ENCODE results near the gene FIZ1. TPM values are rescaled to one million over a fixed set of nuclear protein-coding genes. Genes with fewer than 3 reads are reported as not detected.
"Not testable (repeated sequence)": the region's sequence is repeated elsewhere in the genome, so short reads cannot be mapped to it uniquely, and the experiment has no call there.

Gene FIZ1
- total RNA-seq, 1 experiment from 2014 or later: 21.5 TPM

DNA sequence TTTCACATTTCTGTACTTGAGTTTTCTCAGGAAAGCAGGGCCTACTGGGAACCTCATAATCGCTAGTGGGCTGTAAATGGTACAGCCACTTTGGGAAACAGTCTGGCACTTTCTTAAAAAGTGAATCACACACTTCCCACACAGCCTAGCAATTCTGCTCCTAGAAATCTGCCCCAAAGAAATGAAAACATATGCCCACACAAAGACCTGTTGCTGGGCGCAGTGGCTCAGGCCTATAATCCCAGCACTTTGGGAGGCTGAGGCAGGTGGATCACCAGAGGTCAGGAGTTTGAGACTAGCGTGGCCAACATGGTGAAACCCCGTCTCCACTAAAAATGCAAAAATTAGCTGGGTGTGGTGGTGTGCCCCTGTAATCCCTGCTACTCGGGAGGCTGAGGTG, 29.8 kb downstream of the FIZ1 start:
- not testable (repeated sequence) for H3K4ac ChIP-seq (ENCODE audit: low read depth, low read length); H2BK120ac ChIP-seq (ENCODE audit: low read depth, low read length, poor library complexity, severe bottlenecking); H3K27ac ChIP-seq (ENCODE audit: insufficient read length, low read depth, low read length); H3K14ac ChIP-seq (ENCODE audit: insufficient read depth, low read length); H3K4me1 Mint-ChIP-seq; H3K56ac ChIP-seq (ENCODE audit: insufficient read length, low read depth, low read length); H3K9me3 Mint-ChIP-seq; H3K27ac Mint-ChIP-seq; H4K91ac ChIP-seq (ENCODE audit: insufficient read length, low read depth, low read length); H3K27me3 ChIP-seq (ENCODE audit: insufficient read depth, low read length); H3K79me1 ChIP-seq (ENCODE audit: insufficient read depth, low read depth, low read length, poor library complexity, severe bottlenecking); H3K18ac ChIP-seq (ENCODE audit: insufficient read length, low read depth, low read length); H3K4me2 ChIP-seq (ENCODE audit: insufficient read depth, insufficient read length, low read length); H4K8ac ChIP-seq (replicated peaks; ENCODE audit: insufficient read length, low read depth, low read length); H3K36me3 Mint-ChIP-seq (ENCODE audit: insufficient read depth in 1 of 3, low read depth in 3 of 3); H2BK15ac ChIP-seq (ENCODE audit: low read depth, low read length); H3K4me3 Mint-ChIP-seq; H3K9ac ChIP-seq (ENCODE audit: extremely low read depth, insufficient read length, low read length); H3T11ph ChIP-seq (ENCODE audit: low read length); H2AFZ ChIP-seq (ENCODE audit: low read length); H2BK20ac ChIP-seq (ENCODE audit: low read depth, low read length, poor library complexity, severe bottlenecking); H3K9me3 ChIP-seq (ENCODE audit: control insufficient read depth, low read depth, low read length); H4K20me1 ChIP-seq (ENCODE audit: control insufficient read depth, insufficient read depth, insufficient read length); H3K79me2 ChIP-seq (ENCODE audit: insufficient read depth, low read length); H2BK12ac ChIP-seq (ENCODE audit: insufficient read length, low read depth, low read length); H4K5ac ChIP-seq (ENCODE audit: insufficient read length, low read depth, low read length); H3K23ac ChIP-seq (ENCODE audit: insufficient read length, low read depth, low read length); H3K4me1 ChIP-seq (ENCODE audit: insufficient read depth, low read length); H2AK5ac ChIP-seq (ENCODE audit: insufficient read length, low read length); H2BK5ac ChIP-seq (ENCODE audit: insufficient read length, low read length); DNase-seq; H3K23me2 ChIP-seq (ENCODE audit: insufficient read length, low read depth, low read length, poor library complexity, severe bottlenecking)
- H3K27me3 Mint-ChIP-seq (ENCODE audit: low read depth): peaks cover 11% of the 10 kb centered on the region
- WGBS (ENCODE audit: extremely low coverage, insufficient read length, low lambda C conversion rate): no CpG with 5 or more reads among the region's 5 CpGs
